Tibial artery (tissue), 4 donors: ENCODE data around the gene SRM.

Experiments
- DNase-seq, 2 donors: peaks; one replicate each; pipeline ENCODE4 v3.0.0-alpha.2; 2019
- H3K27ac ChIP-seq, 2 donors: fragments of 200-600 bp; sonication (generic) in 1 of 2; 1 replicate in 1 of 2; 2 replicates in 1 of 2; pipeline ENCODE4 v1.5.1; 2018 to 2019; ENCODE audit warnings: mild to moderate bottlenecking in 1 of 2
- H3K27me3 ChIP-seq, 2 donors: fragments of 200-600 bp; sonication (generic) in 1 of 2; one replicate each; pipeline versions ENCODE4 v1.5.1 to v1.6.0; 2016 to 2019
- H3K36me3 ChIP-seq, 3 donors: fragments of 200-600 bp; sonication (generic) in 2 of 3; one replicate each; pipeline ENCODE4 v1.5.1; 2016 to 2019; ENCODE audit warnings: mild to moderate bottlenecking in 2 of 3
- H3K4me1 ChIP-seq, 4 donors: fragments of 200-600 bp; sonication (generic) in 2 of 4; 1 replicate in 3 of 4; 2 replicates in 1 of 4; pipeline ENCODE4 v1.5.1; 2016 to 2019
- H3K4me3 ChIP-seq, 2 donors: fragments of 200-600 bp; sonication (generic) in 1 of 2; 1 replicate in 1 of 2; 2 replicates in 1 of 2; pipeline ENCODE4 v1.5.1; 2018 to 2019; ENCODE audit warnings: mild to moderate bottlenecking in 2 of 2
- H3K9me3 ChIP-seq, 3 donors: fragments of 200-600 bp; sonication (generic) in 1 of 3; one replicate each; pipeline ENCODE4 v1.5.1; 2016 to 2019
- CTCF ChIP-seq, 2 experiments: fragments of 200-600 bp in 1 of 2; fragments of 450-650 bp in 1 of 2; IDR thresholded peaks; one replicate each; pipeline ENCODE4 v1.5.1; 2017 to 2019; ENCODE audit warnings: antibody characterized with exemption in 2 of 2, mild to moderate bottlenecking in 1 of 2, moderate library complexity in 1 of 2
- intact Hi-C: fragments of 100-400 bp; cut with DNase I; formaldehyde crosslinking; loops from one replicate; pipeline ENCODE4 v1.15.0; 2023; ENCODE audit warnings: low total_unique reads

SRM gene

GRCh38 chr1:11055676-11056075, 4.1 kb downstream of the SRM start:
- peaks cover 0 to 23% (median 12%) of the 10 kb centered on the region in 4 donors for H3K4me1 ChIP-seq
- intact Hi-C loops = no loop called here
- peaks cover 20 to 44% (median 26%) of the 10 kb centered on the region in 3 donors for H3K36me3 ChIP-seq
- no peak overlapping the region for H3K4me3 ChIP-seq
- no peaks in the 10 kb centered on the region for H3K27me3 ChIP-seq
- no peaks in the 10 kb centered on the region for H3K9me3 ChIP-seq
- no peak for TF ChIP-seq CTCF (IDR thresholded peaks at IDR 0.05)
- no peak for DNase-seq
- H3K27ac ChIP-seq = no peak overlapping the region

GRCh38 chr1:11054666-11055065, 5.2 kb downstream of the SRM start:
- no peak for DNase-seq
- intact Hi-C loops = no loop called here

GRCh38 chr1:11054181-11054580, 5.6 kb downstream of the SRM start:
- no peak for DNase-seq
- intact Hi-C loops = no loop called here
- TF ChIP-seq CTCF (IDR thresholded peaks at IDR 0.05) = no peak
- no peaks in the 10 kb centered on the region for H3K9me3 ChIP-seq
- H3K4me3 ChIP-seq = no peak overlapping the region
- no peak overlapping the region for H3K27ac ChIP-seq
- H3K36me3 ChIP-seq = peaks cover 20 to 44% (median 26%) of the 10 kb centered on the region in 3 donors
- H3K4me1 ChIP-seq = peaks cover 0 to 18% (median 7%) of the 10 kb centered on the region in 4 donors
- no peaks in the 10 kb centered on the region for H3K27me3 ChIP-seq

More at GRCh38 chr1:11054666-11055065, 5.2 kb downstream of the SRM start:
- H3K27me3 ChIP-seq = no peaks in the 10 kb centered on the region
- peaks cover 20 to 44% (median 26%) of the 10 kb centered on the region in 3 donors for H3K36me3 ChIP-seq
- no peaks in the 10 kb centered on the region for H3K9me3 ChIP-seq
- H3K4me1 ChIP-seq = peaks cover 0 to 22% (median 11%) of the 10 kb centered on the region in 4 donors
- no peak overlapping the region for H3K27ac ChIP-seq
- H3K4me3 ChIP-seq = no peak overlapping the region
- TF ChIP-seq CTCF (IDR thresholded peaks at IDR 0.05) = no peak

GRCh38 chr1:11053758-11054137, 6.1 kb downstream of the SRM start:
- Histone ChIP-seq H3K36me3 (peaks cover 20 to 44% (median 26%) of the 10 kb centered on the region in 3 donors), H3K27me3 (no peaks in the 10 kb centered on the region), H3K9me3 (no peaks in the 10 kb centered on the region), H3K27ac (no peak overlapping the region), H3K4me1 (peaks cover 0 to 13% (median 3%) of the 10 kb centered on the region in 4 donors), H3K4me3 (no peak overlapping the region)
- intact Hi-C loops = no loop called here
- no peak for DNase-seq
- TF ChIP-seq CTCF (IDR thresholded peaks at IDR 0.05) = no peak

DNA sequence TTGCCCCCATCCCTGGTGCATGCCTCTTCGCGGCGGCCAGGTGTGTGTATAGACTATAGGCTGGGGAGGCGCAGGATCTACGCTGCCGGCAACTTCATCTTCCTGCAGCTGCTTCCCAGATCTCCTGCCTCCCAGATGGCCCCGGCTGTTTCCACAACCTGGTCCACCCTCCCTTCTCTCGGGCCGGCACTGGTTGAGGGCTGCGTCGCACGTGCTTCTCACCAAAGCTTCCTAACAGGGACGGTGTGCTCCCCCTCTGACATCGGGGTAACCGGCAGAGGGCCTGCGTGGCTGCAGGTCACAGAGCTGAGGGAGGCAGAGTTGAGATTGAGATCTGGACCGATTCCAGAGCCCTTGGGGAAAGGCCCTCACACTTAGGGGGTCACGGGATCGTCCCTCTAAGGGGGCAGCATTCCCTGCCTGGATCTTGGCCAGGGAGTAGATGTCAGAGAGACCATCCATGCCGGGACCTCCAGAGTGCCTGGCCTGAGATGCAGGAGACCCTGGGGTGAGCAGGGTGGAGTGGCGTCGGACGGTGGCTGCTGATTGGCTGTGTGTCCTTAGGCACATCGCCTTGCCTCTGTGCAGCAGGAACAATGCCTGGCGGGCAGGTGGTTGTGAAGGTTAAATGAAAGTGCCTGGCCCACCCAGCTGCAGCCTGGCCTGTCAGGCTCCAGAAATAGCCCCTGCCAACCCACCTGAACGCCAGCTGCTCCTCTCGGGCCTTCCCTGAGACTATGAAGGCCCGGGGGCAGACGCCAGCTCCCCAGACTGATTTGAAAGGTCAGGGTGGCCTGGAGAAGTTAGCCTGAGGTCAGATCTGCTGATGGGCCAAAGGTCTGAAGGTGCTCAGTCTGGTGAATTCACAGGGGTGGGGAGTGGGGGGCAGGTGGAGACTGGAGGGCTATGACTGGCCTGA, 6.7 kb downstream of the SRM start:
- Histone ChIP-seq H3K4me3 (no peak overlapping the region), H3K4me1 (peaks cover 0 to 10% (median 0%) of the 10 kb centered on the region in 4 donors), H3K27me3 (no peaks in the 10 kb centered on the region), H3K27ac (no peak overlapping the region), H3K36me3 (peaks cover 20 to 43% (median 26%) of the 10 kb centered on the region in 3 donors), H3K9me3 (no peaks in the 10 kb centered on the region)
- intact Hi-C loops = no loop called here
- DNase-seq = no peak
- no peak for TF ChIP-seq CTCF (IDR thresholded peaks at IDR 0.05)
